Esophagus (tissue), 2 donors: ENCODE results near the gene PRRX1. TPM values are rescaled to one million over a fixed set of nuclear protein-coding genes. Genes with fewer than 3 reads are reported as not detected.

Experiments
- H3K27ac ChIP-seq, 2 donors: one replicate each; pipeline ENCODE4 v1.5.1; 2013; ENCODE audit warnings: low read depth in 2 of 2, mild to moderate bottlenecking in 2 of 2, inconsistent platforms in 1 of 2, low read length in 1 of 2, moderate library complexity in 1 of 2
- H3K27me3 ChIP-seq, 2 donors: one replicate each; pipeline ENCODE4 v1.6.1; 2013; ENCODE audit warnings: low read length in 2 of 2, control low read depth in 1 of 2, mild to moderate bottlenecking in 1 of 2; ENCODE audit not compliant: insufficient read depth in 2 of 2, control insufficient read depth in 1 of 2
- H3K36me3 ChIP-seq, 2 donors: one replicate each; pipeline ENCODE4 v1.6.1; 2013; ENCODE audit warnings: low read length in 1 of 2; ENCODE audit not compliant: control insufficient read depth in 2 of 2, insufficient read depth in 2 of 2
- H3K4me1 ChIP-seq, 2 donors: one replicate each; pipeline ENCODE4 v1.6.1; 2013; ENCODE audit warnings: low read length in 1 of 2; ENCODE audit not compliant: control insufficient read depth in 2 of 2, insufficient read depth in 2 of 2
- H3K4me3 ChIP-seq, 2 donors: one replicate each; pipeline ENCODE4 v1.5.1; 2013; ENCODE audit warnings: low read length in 2 of 2, mild to moderate bottlenecking in 2 of 2, low read depth in 1 of 2, moderate library complexity in 1 of 2
- H3K9me3 ChIP-seq, 2 donors: one replicate each; pipeline ENCODE4 v1.6.1; 2013; ENCODE audit warnings: mild to moderate bottlenecking in 2 of 2, low read depth in 1 of 2, low read length in 1 of 2, moderate library complexity in 1 of 2; ENCODE audit not compliant: control insufficient read depth in 2 of 2, insufficient read depth in 1 of 2
- WGBS, 2 donors: extraction: QIAGEN DNeasy Blood & Tissue Kit; methylation state at CpG; one replicate each; pipeline ENCODE4 v1.1.7; 2013; 5-methylcytosine and 5-hydroxymethylcytosine counted together
- polyA plus RNA-seq, 2 donors: library from polyadenylated mRNA; stranded (reverse); fragments of 200-250 nt; gene quantifications; one replicate each; pipeline ENCODE4 v1.2.3, GENCODE V29; 2013
- donor health status: healthy with polysubstance abuse.
- donor health status: Bipolar disorder and iron deficiency.

The PRRX1 gene
- polyA plus RNA-seq, 2 donors = 2.2 to 4.5 TPM

DNA sequence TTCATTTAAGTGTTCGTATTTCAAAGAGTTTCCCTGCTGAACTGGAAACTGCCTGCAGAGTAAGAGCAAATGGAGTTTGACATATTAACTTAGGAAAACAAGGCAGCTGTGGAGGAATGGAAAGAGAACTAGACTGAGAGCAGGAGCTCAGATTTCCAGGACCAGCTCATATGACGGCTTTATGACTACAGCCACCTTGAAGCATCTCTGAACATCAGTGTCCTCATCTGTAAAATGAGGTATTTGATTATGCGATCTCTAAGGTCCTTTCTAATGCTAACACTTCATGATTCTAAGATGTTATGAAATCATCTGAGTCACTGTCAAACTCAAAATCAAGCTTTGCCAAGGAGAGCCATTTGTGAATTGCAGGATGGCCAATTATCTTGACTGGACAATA, 112.3 kb downstream of the PRRX1 start:
- no peak overlapping the region for H3K27ac ChIP-seq
- no peak overlapping the region for H3K4me3 ChIP-seq
- no peaks in the 10 kb centered on the region for H3K9me3 ChIP-seq
- WGBS, 2 donors = 80 to 83% methylated on average over 3 of the region's 3 CpGs
- no peaks in the 10 kb centered on the region for H3K36me3 ChIP-seq
- no peaks in the 10 kb centered on the region for H3K4me1 ChIP-seq
- no peaks in the 10 kb centered on the region for H3K27me3 ChIP-seq

DNA sequence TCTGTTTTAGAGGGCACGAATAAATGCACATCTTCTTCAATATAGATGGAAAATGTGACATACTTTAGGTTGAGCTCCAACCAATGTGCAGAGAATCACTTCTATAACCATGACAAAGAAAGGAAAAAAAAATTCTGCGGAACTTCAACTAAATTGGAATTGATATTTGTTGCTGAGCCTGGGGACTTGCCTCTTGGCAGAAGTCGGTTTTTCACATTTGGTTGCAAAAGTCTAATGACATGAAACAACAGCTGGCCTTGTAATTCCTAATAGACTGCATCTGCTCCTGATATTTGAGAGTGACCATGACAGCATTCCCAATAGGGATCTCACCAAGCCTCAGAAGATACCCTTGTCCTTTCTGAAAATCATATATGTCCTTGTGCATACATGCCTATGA, 112.8 kb downstream of the PRRX1 start:
- Histone ChIP-seq H3K9me3 (no peaks in the 10 kb centered on the region), H3K36me3 (no peaks in the 10 kb centered on the region), H3K4me3 (no peak overlapping the region), H3K27me3 (no peaks in the 10 kb centered on the region), H3K4me1 (no peaks in the 10 kb centered on the region), H3K27ac (no peak overlapping the region)
- WGBS, 2 donors = 72 to 75% methylated on average over 3 of the region's 3 CpGs

Other genes starting within 250 kb of the PRRX1 start
- gene GORAB, start 132.0 kb upstream of the PRRX1 start, polyA plus RNA-seq = 1 to 10 TPM; 4.1 to 6.2 TPM